ENCODE data around the gene BAZ2A. TPM values are rescaled to one million over a fixed set of nuclear protein-coding genes. Genes with fewer than 3 reads are reported as not detected.
"Not testable (repeated sequence)": the region's sequence is repeated elsewhere in the genome, so short reads cannot be mapped to it uniquely, and the experiment has no call there.

BAZ2A gene
- polyA plus RNA-seq, 3 donors, result 8.9 to 86.0 (median 21.1) TPM

DNA sequence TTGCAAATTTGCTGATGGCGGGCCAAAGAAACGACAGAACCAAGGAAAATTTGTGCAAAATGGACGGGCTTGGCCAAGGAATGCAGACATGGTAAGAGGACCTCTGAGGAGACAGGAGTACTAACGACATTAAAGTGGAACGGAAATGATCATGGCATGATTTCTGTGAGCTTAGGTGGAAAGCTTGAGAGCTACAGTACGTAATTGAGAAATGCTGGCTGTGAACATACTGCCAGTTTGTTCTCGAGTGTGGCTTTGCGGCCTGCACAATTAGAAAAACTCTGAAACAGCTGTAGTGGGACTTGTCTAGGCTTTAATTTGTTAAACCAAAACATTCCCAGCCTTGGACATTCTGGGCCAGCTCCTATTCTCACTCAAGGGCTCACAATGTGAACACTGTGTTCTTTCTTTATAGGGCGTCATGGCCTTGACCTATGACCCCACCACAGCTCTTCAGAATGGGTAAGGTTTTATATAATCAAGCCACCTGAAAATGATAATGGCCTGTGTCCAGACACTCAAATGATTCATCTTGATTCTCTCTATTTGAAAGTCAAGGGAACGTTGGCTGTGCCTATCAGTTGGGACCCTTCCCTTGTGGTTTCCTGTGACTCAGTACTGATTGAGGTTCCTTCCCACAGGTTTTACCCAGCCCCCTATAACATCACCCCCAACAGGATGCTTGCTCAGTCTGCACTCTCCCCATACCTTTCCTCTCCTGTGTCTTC lies 48.5 kb downstream of the BAZ2A start:
- Mint-ChIP-seq H3K27me3 (ENCODE audit: low read depth in 3 of 3) (peaks cover 0 to 1% (median 0%) of the 10 kb centered on the region in 3 donors), H3K4me1 (peaks cover 5% of the 10 kb centered on the region), H3K27ac (no peak overlapping the region), H3K4me3 (no peak overlapping the region), H3K36me3 (peaks cover 23 to 32% of the 10 kb centered on the region in 2 donors), H3K9me3 (no peaks in the 10 kb centered on the region)
- WGBS (ENCODE audit: insufficient coverage), result 72% methylated on average over 7 of the region's 10 CpGs
- H3K4me1 ChIP-seq (ENCODE audit: control insufficient read depth in 1 of 2, insufficient read depth in 2 of 2, low read length in 2 of 2), result no peaks in the 10 kb centered on the region
- no peak overlapping the region for H3K4me2 ChIP-seq (replicated peaks; ENCODE audit: extremely low read depth, low read length, poor library complexity, severe bottlenecking)
- DNase-seq, result no peak
- H3K9ac ChIP-seq (ENCODE audit: insufficient read depth, low read length, poor library complexity, severe bottlenecking), result no peak overlapping the region
- peaks cover 14 to 42% of the 10 kb centered on the region in 2 donors for H3K36me3 ChIP-seq (replicated peaks in 1 of 2; ENCODE audit: control insufficient read depth in 1 of 2, insufficient read depth in 2 of 2, low read length in 2 of 2)
- no peaks in the 10 kb centered on the region for H3K79me2 ChIP-seq (ENCODE audit: insufficient read depth, low read length)
- no peaks in the 10 kb centered on the region for H3K27me3 ChIP-seq (ENCODE audit: control insufficient read depth in 2 of 2, insufficient read depth in 2 of 2, low read length in 2 of 2)
- no peak overlapping the region for H3K4me3 ChIP-seq (replicated peaks in 1 of 3; ENCODE audit: low read depth in 2 of 3, low read length in 3 of 3)
- no peak overlapping the region for H2AFZ ChIP-seq (ENCODE audit: insufficient read depth, low read depth, low read length, poor library complexity, severe bottlenecking)
- no peak overlapping the region for H3K27ac ChIP-seq (ENCODE audit: low read depth in 1 of 2, low read length in 2 of 2)
- TF ChIP-seq, protein P1, sequence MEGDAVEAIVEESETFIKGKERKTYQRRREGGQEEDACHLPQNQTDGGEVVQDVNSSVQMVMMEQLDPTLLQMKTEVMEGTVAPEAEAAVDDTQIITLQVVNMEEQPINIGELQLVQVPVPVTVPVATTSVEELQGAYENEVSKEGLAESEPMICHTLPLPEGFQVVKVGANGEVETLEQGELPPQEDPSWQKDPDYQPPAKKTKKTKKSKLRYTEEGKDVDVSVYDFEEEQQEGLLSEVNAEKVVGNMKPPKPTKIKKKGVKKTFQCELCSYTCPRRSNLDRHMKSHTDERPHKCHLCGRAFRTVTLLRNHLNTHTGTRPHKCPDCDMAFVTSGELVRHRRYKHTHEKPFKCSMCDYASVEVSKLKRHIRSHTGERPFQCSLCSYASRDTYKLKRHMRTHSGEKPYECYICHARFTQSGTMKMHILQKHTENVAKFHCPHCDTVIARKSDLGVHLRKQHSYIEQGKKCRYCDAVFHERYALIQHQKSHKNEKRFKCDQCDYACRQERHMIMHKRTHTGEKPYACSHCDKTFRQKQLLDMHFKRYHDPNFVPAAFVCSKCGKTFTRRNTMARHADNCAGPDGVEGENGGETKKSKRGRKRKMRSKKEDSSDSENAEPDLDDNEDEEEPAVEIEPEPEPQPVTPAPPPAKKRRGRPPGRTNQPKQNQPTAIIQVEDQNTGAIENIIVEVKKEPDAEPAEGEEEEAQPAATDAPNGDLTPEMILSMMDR (IDR thresholded peaks at IDR 0.05), result no peak
- no peaks in the 10 kb centered on the region for H4K20me1 ChIP-seq (ENCODE audit: insufficient read depth, low read length)
- H3K9me3 ChIP-seq (replicated peaks in 1 of 2; ENCODE audit: control insufficient read depth in 1 of 2, insufficient read depth in 1 of 2, low read length in 2 of 2), result no peaks in the 10 kb centered on the region
- intact Hi-C loops (cut with micrococcal nuclease), result no loop called here

DNA sequence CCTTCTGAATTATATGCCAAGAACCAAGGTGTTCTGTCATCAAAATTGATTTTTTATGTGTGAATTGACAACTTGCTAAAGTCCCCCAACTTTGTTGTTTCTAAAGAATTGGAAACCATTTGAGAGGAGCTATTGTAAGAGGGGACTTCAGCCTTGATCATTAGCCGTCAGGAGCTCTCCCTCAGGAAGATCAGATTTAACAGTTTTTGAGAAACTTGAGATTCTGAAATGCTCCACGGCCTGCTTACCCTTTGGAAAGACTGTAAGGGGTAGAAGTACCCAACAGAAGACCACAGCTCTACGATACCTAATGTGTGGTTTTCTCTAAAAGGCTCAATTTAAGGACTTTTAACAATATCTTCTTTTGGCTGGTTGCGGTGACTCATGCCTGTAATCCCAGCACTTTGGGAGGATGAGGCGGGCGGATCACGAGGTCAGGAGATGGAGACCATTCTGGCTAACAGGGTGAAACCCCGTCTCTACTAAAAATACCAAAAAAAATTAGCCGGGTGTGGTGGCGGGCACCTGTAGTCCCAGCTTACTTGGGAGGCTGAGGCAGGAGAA lies 51.1 kb downstream of the BAZ2A start:
- Mint-ChIP-seq H3K36me3 (peaks cover 25 to 34% of the 10 kb centered on the region in 2 donors), H3K27me3 (ENCODE audit: low read depth in 3 of 3) (no peaks in the 10 kb centered on the region), H3K27ac (no peak overlapping the region), H3K4me1 (peaks cover 5% of the 10 kb centered on the region), H3K4me3 (no peak overlapping the region), H3K9me3 (no peaks in the 10 kb centered on the region)
- DNase-seq, result no peak
- H3K27me3 ChIP-seq (ENCODE audit: control insufficient read depth in 2 of 2, insufficient read depth in 2 of 2, low read length in 2 of 2), result no peaks in the 10 kb centered on the region
- no peak overlapping the region for H3K9ac ChIP-seq (ENCODE audit: insufficient read depth, low read length, poor library complexity, severe bottlenecking)
- peaks cover 14 to 30% of the 10 kb centered on the region in 2 donors for H3K36me3 ChIP-seq (replicated peaks in 1 of 2; ENCODE audit: control insufficient read depth in 1 of 2, insufficient read depth in 2 of 2, low read length in 2 of 2)
- no peak overlapping the region for H3K27ac ChIP-seq (ENCODE audit: low read depth in 1 of 2, low read length in 2 of 2)
- H3K9me3 ChIP-seq (replicated peaks in 1 of 2; ENCODE audit: control insufficient read depth in 1 of 2, insufficient read depth in 1 of 2, low read length in 2 of 2), result no peaks in the 10 kb centered on the region
- no peak overlapping the region for H3K4me2 ChIP-seq (replicated peaks; ENCODE audit: extremely low read depth, low read length, poor library complexity, severe bottlenecking)
- no peak overlapping the region for H3K4me3 ChIP-seq (replicated peaks in 1 of 3; ENCODE audit: low read depth in 2 of 3, low read length in 3 of 3)
- H3K79me2 ChIP-seq (ENCODE audit: insufficient read depth, low read length), result no peaks in the 10 kb centered on the region
- H4K20me1 ChIP-seq (ENCODE audit: insufficient read depth, low read length), result no peaks in the 10 kb centered on the region
- WGBS (ENCODE audit: insufficient coverage), result no CpG with 5 or more reads among the region's 10 CpGs
- intact Hi-C loops (cut with micrococcal nuclease), result no loop called here
- TF ChIP-seq, protein P1 (IDR thresholded peaks at IDR 0.05), result no peak
- H3K4me1 ChIP-seq (ENCODE audit: control insufficient read depth in 1 of 2, insufficient read depth in 2 of 2, low read length in 2 of 2), result peaks cover 0 to 2% of the 10 kb centered on the region in 2 donors
- H2AFZ ChIP-seq (ENCODE audit: insufficient read depth, low read depth, low read length, poor library complexity, severe bottlenecking), result no peak overlapping the region

DNA sequence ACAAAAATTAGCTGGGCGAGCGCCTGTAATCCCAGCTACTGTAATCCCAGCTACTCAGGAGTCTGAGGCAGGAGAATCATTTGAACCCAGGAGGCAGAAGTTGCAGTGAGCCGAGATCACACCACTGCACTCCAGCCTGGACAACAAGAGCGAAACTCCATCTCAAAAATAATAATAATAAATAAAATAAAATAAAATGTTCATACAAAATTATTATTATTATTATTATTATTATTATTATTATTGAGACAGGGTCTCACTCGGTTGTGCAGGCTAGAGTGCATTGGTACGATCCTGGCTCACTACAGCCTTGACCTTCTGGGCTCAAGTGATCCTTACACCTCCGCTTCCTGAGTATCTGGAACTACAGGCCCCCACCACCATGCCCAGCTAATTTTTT lies 52.9 kb downstream of the BAZ2A start:
- H3K36me3 ChIP-seq (replicated peaks in 1 of 2; ENCODE audit: control insufficient read depth in 1 of 2, insufficient read depth in 2 of 2, low read length in 2 of 2), result peaks cover 9 to 16% of the 10 kb centered on the region in 2 donors

More for the DNA sequence above, 52.9 kb downstream of the BAZ2A start:
- H3K9me3 Mint-ChIP-seq; H3K27ac ChIP-seq (ENCODE audit: low read depth in 1 of 2, low read length in 2 of 2); H3K27me3 Mint-ChIP-seq (ENCODE audit: low read depth in 3 of 3); H3K9me3 ChIP-seq (replicated peaks in 1 of 2; ENCODE audit: control insufficient read depth in 1 of 2, insufficient read depth in 1 of 2, low read length in 2 of 2); H3K27me3 ChIP-seq (ENCODE audit: control insufficient read depth in 2 of 2, insufficient read depth in 2 of 2, low read length in 2 of 2); H3K4me3 ChIP-seq (replicated peaks in 1 of 3; ENCODE audit: low read depth in 2 of 3, low read length in 3 of 3); H3K4me3 Mint-ChIP-seq; H2AFZ ChIP-seq (ENCODE audit: insufficient read depth, low read depth, low read length, poor library complexity, severe bottlenecking); H3K79me2 ChIP-seq (ENCODE audit: insufficient read depth, low read length); H3K4me2 ChIP-seq (replicated peaks; ENCODE audit: extremely low read depth, low read length, poor library complexity, severe bottlenecking); DNase-seq; intact Hi-C loops (cut with micrococcal nuclease); H4K20me1 ChIP-seq (ENCODE audit: insufficient read depth, low read length); H3K27ac Mint-ChIP-seq; H3K9ac ChIP-seq (ENCODE audit: insufficient read depth, low read length, poor library complexity, severe bottlenecking): not testable (repeated sequence)
- peaks cover 17 to 29% of the 10 kb centered on the region in 2 donors for H3K36me3 Mint-ChIP-seq
- H3K4me1 ChIP-seq (ENCODE audit: control insufficient read depth in 1 of 2, insufficient read depth in 2 of 2, low read length in 2 of 2), result peaks cover 10 to 20% of the 10 kb centered on the region in 2 donors
- WGBS (ENCODE audit: insufficient coverage), result no CpG with 5 or more reads among the region's 7 CpGs
- peaks cover 13% of the 10 kb centered on the region for H3K4me1 Mint-ChIP-seq

Data from CD14-positive monocyte (primary cell).